ENCODE data around the gene CHKA.

CHKA gene

GRCh38 chr11:68074584-68075352, 46.4 kb downstream of the CHKA start:
- Histone ChIP-seq H3K4me3 (replicated peaks; ENCODE audit: low read depth, low read length) (no peak overlapping the region), H3K27me3 (replicated peaks; ENCODE audit: control insufficient read depth, insufficient read depth, low read length) (no peaks in the 10 kb centered on the region), H3K36me3 (ENCODE audit: control insufficient read depth, insufficient read depth, low read length) (peaks cover 16% of the 10 kb centered on the region)
- no peak for DNase-seq (ENCODE audit: extremely low read depth, insufficient read length)
- TF ChIP-seq, protein P1, sequence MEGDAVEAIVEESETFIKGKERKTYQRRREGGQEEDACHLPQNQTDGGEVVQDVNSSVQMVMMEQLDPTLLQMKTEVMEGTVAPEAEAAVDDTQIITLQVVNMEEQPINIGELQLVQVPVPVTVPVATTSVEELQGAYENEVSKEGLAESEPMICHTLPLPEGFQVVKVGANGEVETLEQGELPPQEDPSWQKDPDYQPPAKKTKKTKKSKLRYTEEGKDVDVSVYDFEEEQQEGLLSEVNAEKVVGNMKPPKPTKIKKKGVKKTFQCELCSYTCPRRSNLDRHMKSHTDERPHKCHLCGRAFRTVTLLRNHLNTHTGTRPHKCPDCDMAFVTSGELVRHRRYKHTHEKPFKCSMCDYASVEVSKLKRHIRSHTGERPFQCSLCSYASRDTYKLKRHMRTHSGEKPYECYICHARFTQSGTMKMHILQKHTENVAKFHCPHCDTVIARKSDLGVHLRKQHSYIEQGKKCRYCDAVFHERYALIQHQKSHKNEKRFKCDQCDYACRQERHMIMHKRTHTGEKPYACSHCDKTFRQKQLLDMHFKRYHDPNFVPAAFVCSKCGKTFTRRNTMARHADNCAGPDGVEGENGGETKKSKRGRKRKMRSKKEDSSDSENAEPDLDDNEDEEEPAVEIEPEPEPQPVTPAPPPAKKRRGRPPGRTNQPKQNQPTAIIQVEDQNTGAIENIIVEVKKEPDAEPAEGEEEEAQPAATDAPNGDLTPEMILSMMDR (IDR thresholded peaks at IDR 0.05; ENCODE audit: insufficient read depth, low read length, poor library complexity, severe bottlenecking): no peak

- Histone ChIP-seq H3K27me3 (replicated peaks; ENCODE audit: control insufficient read depth, insufficient read depth, low read length) (no peaks in the 10 kb centered on the region), H3K4me3 (replicated peaks; ENCODE audit: low read depth, low read length) (no peak overlapping the region), H3K36me3 (ENCODE audit: control insufficient read depth, insufficient read depth, low read length) (peaks cover 28% of the 10 kb centered on the region)
- DNase-seq (ENCODE audit: extremely low read depth, insufficient read length): no peak
- TF ChIP-seq, protein P1 (IDR thresholded peaks at IDR 0.05; ENCODE audit: insufficient read depth, low read length, poor library complexity, severe bottlenecking): no peak
Observed at GRCh38 chr11:68071281-68072048, 49.7 kb downstream of the CHKA start.

GRCh38 chr11:68067991-68068390, 53.2 kb downstream of the CHKA start:
- TF ChIP-seq, protein P1 (IDR thresholded peaks at IDR 0.05; ENCODE audit: insufficient read depth, low read length, poor library complexity, severe bottlenecking): no peak
- no peak overlapping the region for H3K4me3 ChIP-seq (replicated peaks; ENCODE audit: low read depth, low read length)
- H3K36me3 ChIP-seq (ENCODE audit: control insufficient read depth, insufficient read depth, low read length): peaks cover 28% of the 10 kb centered on the region
- H3K27me3 ChIP-seq (replicated peaks; ENCODE audit: control insufficient read depth, insufficient read depth, low read length): no peaks in the 10 kb centered on the region
- DNase-seq (ENCODE audit: extremely low read depth, insufficient read length): no peak

DNA sequence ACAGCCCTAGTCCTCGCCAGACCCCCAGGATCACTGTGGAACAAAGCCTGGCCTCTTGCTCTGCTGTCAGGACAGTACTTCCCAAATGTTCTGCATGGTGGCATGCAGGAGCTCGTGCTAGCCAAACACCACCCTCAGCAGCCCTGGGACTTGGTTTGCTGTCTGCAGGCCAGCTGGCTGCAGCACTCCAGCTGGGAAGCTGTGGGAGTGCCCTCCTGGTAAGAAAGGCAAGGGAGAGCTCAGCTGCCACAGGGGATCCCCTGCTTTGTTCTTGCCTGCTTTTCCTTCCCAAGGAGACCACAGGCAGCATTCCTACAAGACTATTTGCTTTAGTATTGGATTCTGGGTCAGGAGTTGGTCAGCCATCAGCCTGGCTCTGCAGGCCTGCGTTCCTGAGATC, 54.4 kb downstream of the CHKA start:
- TF ChIP-seq, protein P1 (IDR thresholded peaks at IDR 0.05; ENCODE audit: insufficient read depth, low read length, poor library complexity, severe bottlenecking): no peak
- Histone ChIP-seq H3K4me3 (replicated peaks; ENCODE audit: low read depth, low read length) (no peak overlapping the region), H3K36me3 (ENCODE audit: control insufficient read depth, insufficient read depth, low read length) (peaks cover 30% of the 10 kb centered on the region), H3K27me3 (replicated peaks; ENCODE audit: control insufficient read depth, insufficient read depth, low read length) (no peaks in the 10 kb centered on the region)
- DNase-seq (ENCODE audit: extremely low read depth, insufficient read length): no peak

- Histone ChIP-seq H3K4me3 (replicated peaks; ENCODE audit: low read depth, low read length) (no peak overlapping the region), H3K27me3 (replicated peaks; ENCODE audit: control insufficient read depth, insufficient read depth, low read length) (no peaks in the 10 kb centered on the region), H3K36me3 (ENCODE audit: control insufficient read depth, insufficient read depth, low read length) (peaks cover 28% of the 10 kb centered on the region)
- TF ChIP-seq, protein P1 (IDR thresholded peaks at IDR 0.05; ENCODE audit: insufficient read depth, low read length, poor library complexity, severe bottlenecking): no peak
- DNase-seq (ENCODE audit: extremely low read depth, insufficient read length): no peak
Observed at GRCh38 chr11:68065841-68066240, 55.3 kb downstream of the CHKA start.
